K562 (cell line): ENCODE results near the gene SHANK2. TPM values are rescaled to one million over a fixed set of nuclear protein-coding genes. Genes with fewer than 3 reads are reported as not detected.

Experiments
- ATAC-seq: fragments of 200-7000 bp; cut with Tn5 transposase; 3 replicates; pipeline ENCODE4 v1.9.1; 2020; ENCODE audit warnings: moderate library complexity
- BruUV-seq: library from RNA; stranded (reverse); fragments of 400-500 nt; replicated peaks from 2 replicates; lab custom pipeline; 2021; lab: Mats Ljungman, UMichigan
- CTCF ChIA-PET: fragments of 300-600 bp; formaldehyde crosslinking; extraction: SDS; loops from one replicate; lab custom pipeline; 2021; ENCODE audit warnings: low intra/inter-chr PET ratio; lab: Yijun Ruan, JAX
- POLR2A ChIA-PET: fragments of 300-600, 350-650 bp; sonication (Branson Sonifier 250); formaldehyde crosslinking; extraction: SDS; loops from one replicate; lab custom pipeline; 2021; ENCODE audit warnings: antibody characterized with exemption, inconsistent platforms; lab: Yijun Ruan, JAX
- DNase-seq, 4 experiments: peaks; one replicate each; pipeline versions ENCODE4 v3.0.0 to v3.0.0-alpha.2; 2011 to 2018; ENCODE audit warnings: low spot score in 3 of 4, mixed read lengths in 3 of 4; ENCODE audit errors: extremely low read depth in 1 of 4
- FAIRE-seq: peaks from 2 replicates; lab custom pipeline; 2011; peaks lifted over from hg19 to GRCh38; lab: Jason Lieb, UNC
- H2AFZ ChIP-seq: 2 replicates; pipeline ENCODE4 v1.6.0; 2011; ENCODE audit warnings: low read depth, low read length, control low read depth, inconsistent platforms
- H3K27ac ChIP-seq: fragments of 200-600 bp; 3 replicates; pipeline ENCODE4 v1.8.0; 2011; ENCODE audit warnings: low read depth, mild to moderate bottlenecking, control low read depth, inconsistent platforms, low read length, moderate library complexity, mixed read lengths; ENCODE audit errors: extremely low read depth
- H3K27me3 ChIP-seq, 2 experiments: fragments of 300-600 bp in 1 of 2; 2 replicates in 1 of 2; 3 replicates in 1 of 2; pipeline versions ENCODE4 v1.6.0 to v1.8.0; 2011; ENCODE audit warnings: inconsistent platforms in 2 of 2, low read length in 2 of 2, mild to moderate bottlenecking in 1 of 2, mixed read lengths in 1 of 2, moderate library complexity in 1 of 2; ENCODE audit not compliant: control insufficient read depth in 2 of 2, insufficient read depth in 2 of 2
- H3K36me3 ChIP-seq: fragments of 300-600 bp; 3 replicates; pipeline ENCODE4 v1.8.0; 2011; ENCODE audit warnings: mild to moderate bottlenecking, low read length, inconsistent platforms; ENCODE audit not compliant: control insufficient read depth, insufficient read depth
- H3K4me1 ChIP-seq, 2 experiments: fragments of 200-600 bp in 1 of 2; replicated peaks in 1 of 2; 2 replicates in 1 of 2; 3 replicates in 1 of 2; pipeline versions ENCODE4 v1.5.1 to v1.8.0; 2011; ENCODE audit warnings: inconsistent platforms in 2 of 2, low read length in 2 of 2, mild to moderate bottlenecking in 1 of 2, mixed read lengths in 1 of 2, moderate library complexity in 1 of 2; ENCODE audit not compliant: control insufficient read depth in 2 of 2, insufficient read depth in 2 of 2
- H3K4me2 ChIP-seq: 2 replicates; pipeline ENCODE4 v1.6.1; 2011; ENCODE audit warnings: low read length, control low read depth, inconsistent platforms, mixed read lengths; ENCODE audit not compliant: insufficient read depth
- H3K4me3 ChIP-seq: fragments of 200-600 bp; sonication (generic), shearing (Covaris generic); 2 replicates; pipeline ENCODE4 v1.5.1; 2016; ENCODE audit warnings: control low read depth, inconsistent platforms
- H3K79me2 ChIP-seq: fragments of 200-600 bp; 3 replicates; pipeline ENCODE4 v1.8.0; 2011; ENCODE audit warnings: low read length, inconsistent platforms; ENCODE audit not compliant: control insufficient read depth, insufficient read depth
- H3K9ac ChIP-seq, 2 experiments: 2 replicates each; pipeline versions ENCODE4 v1.6.0 to v1.6.1; 2011; ENCODE audit warnings: low read depth in 2 of 2, low read length in 2 of 2, control low read depth in 1 of 2, inconsistent platforms in 1 of 2, mild to moderate bottlenecking in 1 of 2, mixed read lengths in 1 of 2; ENCODE audit not compliant: insufficient read depth in 1 of 2
- H3K9me1 ChIP-seq: one replicate; pipeline ENCODE4 v1.6.0; 2011; ENCODE audit warnings: inconsistent platforms, mild to moderate bottlenecking, low read length, moderate library complexity; ENCODE audit not compliant: control insufficient read depth, insufficient read depth
- H3K9me3 ChIP-seq: replicated peaks from 2 replicates; pipeline ENCODE4 v1.5.1; 2011; ENCODE audit warnings: low read depth, low read length, inconsistent platforms; ENCODE audit not compliant: control insufficient read depth, insufficient read depth
- H4K20me1 ChIP-seq: replicated peaks from 2 replicates; pipeline ENCODE4 v1.6.1; 2011; ENCODE audit warnings: low read length, inconsistent platforms, mixed read lengths; ENCODE audit not compliant: control insufficient read depth, insufficient read depth
- ARID3A ChIP-seq: IDR thresholded peaks from 2 replicates; pipeline ENCODE4 v1.6.1; 2012; ENCODE audit warnings: low read depth, low read length, improper control_type of control experiment, borderline replicate concordance
- FOXJ2 ChIP-seq: fragments of 200-800 bp; sonication (Bioruptor generic); IDR thresholded peaks from 2 replicates; pipeline ENCODE4 v1.6.1; 2016; ENCODE audit warnings: missing genetic modification characterization, missing compliant biosample characterization
- HDGF ChIP-seq: fragments of 450-650 bp; IDR thresholded peaks from 2 replicates; pipeline ENCODE4 v1.6.1; 2016
- HOXB6 ChIP-seq: fragments of 250-450 bp; sonication (Bioruptor Pico); IDR thresholded peaks from 2 replicates; pipeline ENCODE4 v1.5.1; 2022; ENCODE audit warnings: mild to moderate bottlenecking, borderline replicate concordance
- KAT2B ChIP-seq: IDR thresholded peaks from one replicate; pipeline ENCODE4 v1.6.1; 2012; ENCODE audit warnings: low read depth, mild to moderate bottlenecking, control low read depth, inconsistent platforms, low read length, moderate library complexity
- NFXL1 ChIP-seq: fragments of 450-650 bp; formaldehyde crosslinking; IDR thresholded peaks from 2 replicates; pipeline ENCODE4 v1.4.0; 2021; ENCODE audit warnings: mild to moderate bottlenecking
- NR3C1 ChIP-seq: sonication (generic); formaldehyde crosslinking; IDR thresholded peaks from 2 replicates; pipeline ENCODE4 v1.8.1; 2022; ENCODE audit warnings: missing genetic modification reagents
- PURB ChIP-seq: sonication (generic); formaldehyde crosslinking; IDR thresholded peaks from 2 replicates; pipeline ENCODE4 v1.9.0; 2021; ENCODE audit warnings: low read depth, mild to moderate bottlenecking, missing genetic modification reagents
- SREBF2 ChIP-seq: sonication (generic); formaldehyde crosslinking; IDR thresholded peaks from 2 replicates; pipeline ENCODE4 v1.4.0; 2020; ENCODE audit warnings: mild to moderate bottlenecking, missing genetic modification reagents
- TAF15 ChIP-seq: fragments of 200-400 bp; formaldehyde crosslinking; IDR thresholded peaks from 2 replicates; pipeline ENCODE4 v1.6.1; 2017; ENCODE audit warnings: mild to moderate bottlenecking, low read depth, low read length, moderate library complexity
- VEZF1 ChIP-seq: fragments of 200-800 bp; sonication (Bioruptor generic); IDR thresholded peaks from 2 replicates; pipeline ENCODE4 v1.6.1; 2017; ENCODE audit warnings: missing genetic modification characterization, missing compliant biosample characterization
- ZBTB17 ChIP-seq: fragments of 450-650 bp; formaldehyde crosslinking; IDR thresholded peaks from 2 replicates; pipeline ENCODE4 v1.4.0; 2020; ENCODE audit warnings: mild to moderate bottlenecking
- ZNF133 ChIP-seq: fragments of 250-450 bp; sonication (Bioruptor Pico); IDR thresholded peaks from 2 replicates; pipeline ENCODE4 v1.4.0; 2020; ENCODE audit warnings: mild to moderate bottlenecking
- ZNF507 ChIP-seq: conservative IDR thresholded peaks from 2 replicates; pipeline ENCODE4 v1.6.1; 2017; ENCODE audit warnings: missing genetic modification characterization, missing compliant biosample characterization
- ZNF512 ChIP-seq: IDR thresholded peaks from 2 replicates; pipeline ENCODE4 v1.6.1; 2016; ENCODE audit warnings: missing genetic modification characterization, missing compliant biosample characterization
- ZNF740 ChIP-seq, 3 experiments: fragments of 200-800 bp in 1 of 3; sonication (Bioruptor generic) in 1 of 3; sonication (generic) in 1 of 3; formaldehyde crosslinking in 1 of 3; IDR thresholded peaks; 2 replicates each; pipeline versions ENCODE4 v1.6.1 to v1.8.0; 2016 to 2022; ENCODE audit warnings: mild to moderate bottlenecking in 2 of 3, missing compliant biosample characterization in 2 of 3, missing genetic modification characterization in 2 of 3, missing genetic modification reagents in 1 of 3
- ZNF778 ChIP-seq: fragments of 450-650 bp; formaldehyde crosslinking; IDR thresholded peaks from 2 replicates; pipeline ENCODE4 v1.4.0; 2020; ENCODE audit warnings: mild to moderate bottlenecking, moderate library complexity
- ZNF785 ChIP-seq: fragments of 250-450 bp; sonication (Bioruptor Pico); IDR thresholded peaks from 2 replicates; pipeline ENCODE4 v1.4.0; 2020; ENCODE audit warnings: mild to moderate bottlenecking
- WGBS: fragments of 100-300 bp; shearing (Covaris generic); methylation state at CpG from one replicate; pipeline ENCODE4 v1.1.6; 2016; ENCODE audit warnings: low coverage, mixed read lengths; ENCODE audit not compliant: insufficient coverage; ENCODE audit errors: missing lambda C conversion rate; 5-methylcytosine and 5-hydroxymethylcytosine counted together
- in situ Hi-C: fragments of 300-500 bp; cut with MboI; formaldehyde crosslinking; loops from 4 replicates; pipeline ENCODE4 v1.15.0; 2018; ENCODE audit warnings: inconsistent platforms, mixed read lengths
- intact Hi-C: fragments of 100-400 bp; cut with micrococcal nuclease; formaldehyde crosslinking; loops from 2 replicates; pipeline ENCODE4 v1.14.2; 2022
- polyA plus RNA-seq, 8 experiments: library from polyadenylated mRNA; depleted of rRNA in 4 of 8; stranded (reverse) in 5 of 8; unstranded in 3 of 8; fragments of >200 nt; fragmentation: Nextera tagmentation in 2 of 8; fragmentation: Illumina TruSeq in 1 of 8; extraction: Ambion mirVana in 2 of 8; extraction: Trizol in 1 of 8; gene quantifications; 2 replicates each; pipeline versions ENCODE4 v1.2.1 to v1.2.3, GENCODE V29; 2011 to 2014; ENCODE audit warnings: inconsistent platforms in 1 of 8, missing spikeins in 1 of 8
- total RNA-seq, 7 experiments: library from RNA; depleted of rRNA in 6 of 7; stranded (reverse); fragments of >200 nt in 6 of 7; fragmentation: Illumina TruSeq in 2 of 7; extraction: Trizol in 2 of 7; gene quantifications; 2 replicates each; pipeline versions ENCODE4 v1.2.1 to v1.2.3, GENCODE V29; 2011 to 2021; ENCODE audit warnings: low replicate concordance in 1 of 7

The SHANK2 gene
- total and polyA plus RNA-seq, 9 of the 15 experiments (the other 6 are each of a cell fraction or from before 2014, with no cell fraction given), result 0.04 to 0.07 TPM; not detected in 7

- H3K27me3 ChIP-seq, result peaks cover 9 to 35% of the 10 kb centered on the region in 2 experiments; a peak in 4 of 5 replicates
- TF ChIP-seq ZNF778 (no peak), HDGF (no peak), FOXJ2 (tag) (no peak), ZBTB17 (no peak), HOXB6 (CRISPR knock-in tag) (no peak), SREBF2 (CRISPR knock-in tag) (no peak), ZNF740 (CRISPR knock-in tag; IDR thresholded peaks at IDR 0.05) (no peak), ZNF740 (tag; IDR thresholded peaks at IDR 0.05) (no peak), NR3C1 (CRISPR knock-in tag) (no peak), KAT2B (no peak), NFXL1 (no peak), VEZF1 (CRISPR knock-in tag) (no peak), ZNF507 (tag) (no peak), TAF15 (no peak), PURB (CRISPR knock-in tag) (no peak), ZNF512 (tag) (no peak), ZNF785 (CRISPR knock-in tag) (no peak), ARID3A (no peak), ZNF133 (CRISPR knock-in tag) (no peak)
- no peak overlapping the region for H3K9ac ChIP-seq
- no peaks in the 10 kb centered on the region for H3K4me1 ChIP-seq
- FAIRE-seq, result no peak
- intact Hi-C loops (no loop called here), in situ Hi-C loops (no loop called here)
- no peaks in the 10 kb centered on the region for H3K9me1 ChIP-seq
- no TSS peak for BruUV-seq
- no peaks in the 10 kb centered on the region for H3K79me2 ChIP-seq
- no peak overlapping the region for H3K27ac ChIP-seq
- no peak overlapping the region for H2AFZ ChIP-seq
- POLR2A ChIA-PET, result no interaction called here
- DNase-seq, result no peak
- H3K4me2 ChIP-seq, result no peak overlapping the region
- H4K20me1 ChIP-seq, result 0 out of 2 replicates have a peak, but pooled peaks cover 5% of the 10 kb centered on the region
- H3K9me3 ChIP-seq, result no peaks in the 10 kb centered on the region
- no peaks in the 10 kb centered on the region for H3K36me3 ChIP-seq
- H3K4me3 ChIP-seq, result no peak overlapping the region
- CTCF ChIA-PET, result interaction anchor here (0.6 kb wide), 1 partner anchor 36 kb away, joined by 5 read pairs; no protein-coding TSS in a partner anchor
- 0% methylated on average over 8 of the region's 8 CpGs for WGBS
- ATAC-seq, result no peak
Measured at GRCh38 chr11:71298016-71298550, 45.7 kb upstream of the SHANK2 start.
